Stimulated activated CD8-positive, alpha-beta memory T cell treated with anti-CD3 and anti-CD28 coated beads, Interleukin-12 subunit alpha, Interleukin-12 subunit beta, amount 100 ng/mL, for 24 hours (primary cell): ENCODE measurements around the gene DPP6.
"Not testable (repeated sequence)": the region's sequence is repeated elsewhere in the genome, so short reads cannot be mapped to it uniquely, and the experiment has no call there.

Experiments used
- DNase-seq: peaks from one replicate; pipeline ENCODE4 v3.0.0-alpha.2; 2020; ENCODE audit errors: extremely low read depth

Gene DPP6

DNA sequence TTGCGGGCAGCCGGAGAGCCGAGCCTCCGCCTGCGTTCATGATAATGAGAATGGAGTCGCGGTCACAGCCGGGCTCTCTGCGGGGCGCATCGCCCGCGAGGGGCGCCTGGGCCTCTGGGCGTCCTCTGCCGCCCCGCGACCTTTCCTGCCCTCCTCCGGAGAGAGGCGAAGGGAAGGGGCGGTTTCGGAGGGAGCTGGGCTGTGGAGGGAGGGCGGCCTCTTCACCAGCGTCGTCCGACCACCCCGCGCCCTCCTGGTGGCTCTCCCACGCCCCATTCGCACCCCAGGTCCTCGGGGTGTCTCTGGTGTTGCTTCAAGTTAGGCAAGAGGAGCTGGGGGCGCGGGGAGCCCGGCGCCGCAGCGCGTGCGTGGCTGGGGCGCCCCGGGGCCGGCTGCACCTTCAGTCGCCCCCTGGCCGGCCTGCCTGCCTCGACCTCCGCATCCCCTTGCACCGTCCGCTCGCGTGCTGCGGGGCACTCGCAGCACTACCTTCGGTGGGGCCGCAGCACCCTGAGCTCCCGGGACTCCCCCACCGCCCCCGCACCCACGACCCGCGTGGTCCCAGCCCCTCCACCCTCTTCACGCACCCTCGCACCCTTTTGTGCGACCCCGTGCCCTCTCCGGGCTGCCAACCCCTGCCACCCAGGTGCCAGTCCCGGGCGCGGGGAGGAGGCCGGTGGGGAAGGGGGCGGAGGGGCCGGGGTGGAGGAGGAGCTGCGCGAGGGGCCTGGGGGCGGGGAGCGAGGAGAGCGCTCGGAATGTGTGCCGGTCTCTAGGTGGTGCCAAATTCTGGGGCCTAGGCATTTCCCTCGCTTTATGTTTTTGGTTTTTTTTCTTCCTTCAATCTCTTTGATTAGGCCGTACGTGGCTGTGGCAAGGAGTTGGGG lies at the start of gene DPP6:
TSS of gene DPP6 (plus strand) at position 756 of the 887 bp plus-strand sequence.
- DNase-seq = not testable (repeated sequence)

DNA sequence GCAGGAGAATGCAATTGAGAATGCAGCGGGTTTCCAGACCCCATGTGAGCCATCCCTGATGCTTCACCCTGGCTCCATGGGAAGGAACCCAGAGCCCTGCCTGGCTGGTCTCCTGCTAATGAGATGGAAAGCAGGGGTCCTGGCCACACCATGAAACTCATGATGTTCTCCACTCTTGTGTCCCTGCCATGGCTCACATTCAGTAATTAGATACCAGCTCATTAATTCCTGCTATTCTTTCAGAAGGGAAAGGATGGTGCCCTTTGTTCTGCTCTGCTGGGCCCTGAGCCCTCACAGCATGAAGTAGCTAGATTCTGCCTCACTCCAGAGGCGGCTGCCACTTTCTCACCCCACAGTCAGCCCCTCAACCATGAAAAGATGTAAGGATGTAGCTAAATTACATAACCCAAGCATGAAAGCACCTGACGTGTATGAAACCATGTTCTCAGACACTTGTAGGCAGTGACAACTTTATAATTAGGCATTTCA lies 42.7 kb upstream of the DPP6 start:
- DNase-seq = not testable (repeated sequence)

DNA sequence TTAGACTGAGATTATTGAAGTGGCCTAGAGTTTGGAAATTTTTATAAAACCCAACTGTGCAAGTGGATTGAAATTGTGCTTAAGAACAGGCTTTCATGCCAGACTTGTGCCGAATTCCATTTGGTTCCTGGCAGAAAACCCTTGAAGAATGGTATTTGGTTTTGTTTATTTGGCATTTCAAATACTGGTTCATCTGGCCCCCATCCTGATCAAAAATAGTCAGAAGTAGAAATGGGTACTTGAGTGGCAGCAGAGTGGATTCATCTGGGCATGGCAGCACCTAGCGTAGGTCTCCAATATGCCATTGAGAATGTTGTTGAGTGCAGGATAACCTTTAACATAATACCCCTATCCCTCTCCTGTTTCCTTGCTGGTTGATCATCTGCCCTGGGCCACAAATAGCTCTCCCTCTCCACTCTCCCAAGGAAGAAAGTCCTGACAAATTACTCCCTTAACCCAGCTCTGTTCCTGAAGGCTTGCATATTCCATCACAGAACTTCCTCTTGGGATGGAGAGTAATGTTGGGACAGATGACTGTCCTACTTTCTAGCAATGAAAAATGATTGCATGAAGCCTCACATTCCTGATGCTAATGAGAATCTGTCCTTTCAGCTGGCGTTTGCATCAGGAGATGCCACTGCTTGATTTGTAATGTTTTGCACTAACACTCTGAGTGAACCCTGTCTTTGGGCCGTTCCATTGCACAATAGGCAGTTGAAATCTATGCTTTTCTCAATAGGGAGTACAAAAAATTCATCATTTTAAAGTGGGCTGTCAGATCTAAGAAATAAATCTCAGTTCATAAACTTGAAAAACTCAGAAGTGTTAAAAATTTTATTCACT lies 41.3 kb upstream of the DPP6 start:
- DNase-seq = not testable (repeated sequence)

DNA sequence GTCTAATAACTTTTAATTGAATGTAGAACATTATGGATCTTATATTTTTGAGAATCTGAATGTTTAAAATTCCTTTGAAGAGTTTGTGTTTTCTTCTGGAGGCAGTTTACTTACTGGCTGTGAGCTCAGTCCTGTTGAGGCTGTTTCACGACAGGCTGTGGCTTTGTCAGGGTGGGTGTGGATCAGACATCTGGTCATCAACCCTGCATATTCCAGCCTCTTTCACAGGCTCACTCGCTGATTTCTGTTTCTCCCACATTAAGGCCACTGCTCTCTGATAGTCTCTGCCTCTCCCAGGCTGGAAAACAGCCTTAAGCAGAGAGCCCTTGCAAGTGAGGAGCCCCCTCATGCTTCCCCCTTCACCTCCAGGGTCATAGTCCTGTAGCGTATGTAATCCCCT lies 39.4 kb upstream of the DPP6 start:
- DNase-seq = not testable (repeated sequence)

DNA sequence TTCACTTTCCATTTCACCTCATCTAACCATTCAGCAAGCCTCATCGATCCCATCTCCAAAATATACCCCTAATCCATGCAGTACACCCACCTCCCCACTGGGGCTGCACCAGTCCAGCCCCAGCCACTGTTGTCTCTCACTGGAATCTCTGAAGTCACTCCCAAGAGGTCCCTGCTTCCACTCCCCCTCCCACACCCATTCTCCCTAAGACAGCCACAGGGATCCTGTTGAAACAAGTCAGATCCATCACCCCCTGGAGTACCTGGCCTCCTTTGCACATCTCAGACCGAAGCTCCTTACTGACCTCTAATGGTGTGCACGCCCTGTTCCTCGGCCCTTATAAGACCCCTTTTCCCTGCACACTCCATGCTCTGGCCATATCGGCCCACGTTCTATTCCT lies 36.6 kb upstream of the DPP6 start:
- DNase-seq = not testable (repeated sequence)

DNA sequence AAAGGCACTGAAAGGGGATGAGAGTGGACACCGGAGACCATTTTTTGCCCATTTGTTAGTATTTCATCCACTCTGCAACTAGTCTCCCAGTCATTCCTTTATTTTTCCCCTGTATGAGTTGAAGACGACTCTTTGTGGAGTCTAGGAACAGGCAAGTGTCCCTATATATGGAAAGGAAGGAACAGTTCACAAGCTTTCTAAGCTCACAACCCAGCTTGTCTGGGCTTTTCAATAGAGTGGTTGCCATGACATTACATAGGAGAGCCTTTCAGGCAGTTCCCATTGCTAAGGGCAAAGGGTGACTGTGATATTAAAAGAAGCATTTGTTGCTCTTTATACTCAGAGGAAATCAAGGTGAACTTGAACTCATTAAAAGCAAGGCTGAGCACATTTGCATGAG lies 33.8 kb upstream of the DPP6 start:
- not testable (repeated sequence) for DNase-seq

DNA sequence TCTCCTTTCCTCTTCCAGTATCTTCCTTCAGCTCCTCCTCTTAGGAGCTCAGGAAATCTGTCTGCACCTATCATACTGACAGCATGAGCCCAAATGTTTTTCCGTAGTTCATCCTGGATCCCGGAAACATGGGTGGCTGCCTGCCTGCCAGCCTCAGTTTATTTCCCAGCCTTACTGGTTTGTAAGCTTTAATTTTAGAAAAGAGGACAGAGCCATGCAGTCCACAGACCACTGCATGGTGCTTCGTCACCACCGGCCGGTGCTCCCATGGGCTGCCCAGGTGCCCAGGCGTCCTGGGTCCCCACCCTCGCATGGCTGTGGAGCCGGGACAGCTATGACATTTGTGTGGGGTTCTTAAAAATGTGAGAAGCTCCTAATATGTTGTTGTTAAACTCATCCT lies 24.4 kb upstream of the DPP6 start:
- not testable (repeated sequence) for DNase-seq

DNA sequence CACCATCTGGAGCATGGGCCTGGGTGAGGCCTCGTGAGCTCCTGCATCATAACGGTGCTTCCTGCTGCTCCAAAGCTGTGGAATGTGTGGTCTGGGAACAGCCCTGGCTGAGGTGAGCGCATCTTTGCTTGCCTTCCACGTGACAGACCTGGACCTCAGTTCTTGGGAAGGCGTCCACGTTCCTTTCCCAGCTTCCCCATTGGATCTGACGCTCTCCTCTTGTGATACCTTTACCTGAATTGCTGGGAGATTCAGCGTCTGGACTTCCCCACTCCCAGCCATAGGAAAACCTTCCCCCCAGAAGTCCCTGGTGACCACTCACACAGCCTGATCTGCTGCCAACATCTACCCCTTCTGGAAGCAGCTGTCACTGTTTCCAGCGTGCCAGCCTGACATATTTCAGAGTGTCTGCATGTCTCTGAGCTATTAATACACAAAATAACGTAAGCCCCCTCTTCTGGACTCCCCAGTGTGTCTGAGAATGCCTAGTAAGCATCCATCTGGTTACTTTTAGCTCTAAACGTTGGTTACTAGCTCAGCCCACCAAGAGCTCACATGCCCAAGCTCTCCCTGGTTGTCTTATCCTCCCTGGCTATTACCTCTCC lies 21.6 kb upstream of the DPP6 start:
- DNase-seq = not testable (repeated sequence)

DNA sequence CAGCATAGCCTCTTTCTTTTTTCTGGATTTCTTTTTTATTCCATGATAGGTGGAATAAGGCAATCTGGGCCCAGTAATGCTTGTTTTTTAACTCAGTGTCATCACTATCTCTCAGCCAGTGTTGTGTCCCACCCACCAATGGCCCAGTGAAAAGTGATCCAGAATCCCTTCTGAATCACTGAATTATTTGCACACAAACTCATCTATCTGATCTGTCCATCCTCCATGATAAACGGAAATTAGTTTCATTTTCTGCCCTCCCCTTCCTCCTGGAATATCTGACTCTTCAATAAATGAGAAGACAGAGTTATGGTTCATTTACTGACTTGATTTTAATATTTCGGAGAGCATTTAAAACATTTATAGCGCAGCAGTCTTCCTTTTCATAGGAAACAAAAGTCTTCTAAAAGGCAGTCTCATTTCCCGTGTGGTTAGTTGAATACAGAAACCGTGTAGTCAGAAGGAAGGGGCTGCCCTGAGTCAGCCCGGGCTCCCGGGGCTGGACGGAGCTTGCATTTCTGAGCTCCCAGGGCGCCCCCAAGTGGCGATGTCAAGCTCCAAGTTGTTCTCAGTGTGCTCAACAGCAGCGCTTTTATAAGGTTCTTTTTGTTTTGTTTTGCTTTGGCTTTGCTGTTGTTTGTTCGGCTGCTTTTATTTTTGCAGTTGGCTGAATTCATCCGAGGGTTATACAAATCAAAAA lies 12.6 kb upstream of the DPP6 start:
- not testable (repeated sequence) for DNase-seq

DNA sequence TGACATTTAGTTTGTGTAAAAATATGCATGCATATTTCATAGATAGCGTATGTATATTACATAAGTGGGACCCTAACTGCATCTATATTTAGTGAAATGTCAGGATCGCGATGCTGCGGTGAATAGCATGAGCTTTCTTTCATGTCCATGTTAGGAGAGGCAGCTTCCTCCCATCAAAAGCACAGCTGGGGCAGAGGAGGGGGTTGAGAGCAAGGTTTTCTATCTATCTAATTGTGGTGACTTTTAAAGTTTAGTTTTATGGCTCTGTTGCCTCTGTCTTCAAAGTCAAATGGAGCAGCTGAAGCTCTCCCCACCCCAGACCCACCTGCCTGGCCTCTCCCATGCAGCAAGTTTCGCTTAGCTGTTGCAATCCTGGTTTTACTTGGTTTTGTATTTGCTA lies 1.8 kb upstream of the DPP6 start:
- DNase-seq = not testable (repeated sequence)

DNA sequence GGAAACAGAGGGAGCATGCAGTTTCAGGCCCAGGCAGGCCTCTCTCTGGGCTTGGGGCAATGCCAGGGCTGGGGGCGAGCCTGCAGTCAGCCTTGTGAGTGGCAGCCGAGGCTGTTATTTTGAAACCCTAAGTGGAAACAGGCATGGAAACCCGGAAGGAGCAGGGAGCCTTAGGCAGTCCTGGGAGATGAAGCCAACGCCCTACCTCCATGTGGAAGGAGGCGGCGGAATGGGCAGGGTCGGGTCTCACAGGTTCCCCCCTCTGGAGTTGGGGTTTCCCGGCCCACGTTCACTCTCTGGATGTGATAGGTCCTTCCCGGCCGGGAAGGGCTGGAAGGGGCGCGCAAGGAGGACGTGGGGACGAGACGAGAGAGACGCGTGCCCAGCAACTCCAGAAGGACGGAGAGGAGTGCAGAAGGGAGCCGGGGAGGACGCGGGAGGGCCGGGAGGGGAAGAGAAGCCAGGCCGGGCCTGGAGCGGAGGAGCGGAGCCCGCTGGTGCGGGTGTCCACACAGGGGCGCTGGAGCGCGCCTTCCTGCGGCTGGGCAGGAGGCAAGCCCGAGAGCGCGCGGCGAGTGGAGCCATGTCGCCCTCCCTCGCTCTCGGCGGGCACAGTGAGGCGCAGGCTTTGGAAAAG lies 1.1 kb upstream of the DPP6 start:
- DNase-seq = not testable (repeated sequence)

DNA sequence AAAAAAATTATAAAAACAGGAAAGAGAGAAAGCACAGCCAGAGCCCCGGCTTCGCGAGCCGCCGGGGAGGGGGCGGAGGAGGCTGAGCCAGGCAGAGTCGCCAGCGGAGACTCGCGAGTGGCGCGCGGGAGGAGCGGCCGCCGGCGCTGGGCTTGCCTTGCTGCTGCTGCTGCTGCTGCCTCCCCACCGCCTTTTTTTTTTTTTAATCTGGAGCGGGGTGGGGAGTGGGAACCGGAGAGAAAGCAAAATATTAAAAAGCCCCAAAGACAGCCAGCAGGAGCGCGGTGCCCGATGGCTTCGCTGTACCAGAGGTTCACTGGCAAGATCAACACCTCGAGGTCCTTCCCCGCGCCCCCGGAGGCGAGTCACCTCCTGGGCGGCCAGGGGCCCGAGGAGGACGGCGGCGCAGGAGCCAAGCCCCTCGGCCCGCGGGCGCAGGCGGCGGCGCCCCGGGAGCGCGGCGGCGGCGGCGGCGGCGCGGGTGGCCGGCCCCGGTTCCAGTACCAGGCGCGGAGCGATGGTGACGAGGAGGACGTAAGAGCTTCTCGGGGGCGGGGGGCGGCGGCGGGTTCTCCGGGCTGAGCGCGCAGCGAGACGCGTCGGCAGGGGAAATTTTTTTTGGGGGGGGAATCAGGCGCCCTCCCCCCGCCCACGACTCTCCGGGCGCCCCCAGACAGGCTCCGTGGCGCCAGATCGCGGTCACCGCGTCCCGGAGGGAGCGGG lies 493 bp downstream of the DPP6 start:
- DNase-seq = not testable (repeated sequence)

DNA sequence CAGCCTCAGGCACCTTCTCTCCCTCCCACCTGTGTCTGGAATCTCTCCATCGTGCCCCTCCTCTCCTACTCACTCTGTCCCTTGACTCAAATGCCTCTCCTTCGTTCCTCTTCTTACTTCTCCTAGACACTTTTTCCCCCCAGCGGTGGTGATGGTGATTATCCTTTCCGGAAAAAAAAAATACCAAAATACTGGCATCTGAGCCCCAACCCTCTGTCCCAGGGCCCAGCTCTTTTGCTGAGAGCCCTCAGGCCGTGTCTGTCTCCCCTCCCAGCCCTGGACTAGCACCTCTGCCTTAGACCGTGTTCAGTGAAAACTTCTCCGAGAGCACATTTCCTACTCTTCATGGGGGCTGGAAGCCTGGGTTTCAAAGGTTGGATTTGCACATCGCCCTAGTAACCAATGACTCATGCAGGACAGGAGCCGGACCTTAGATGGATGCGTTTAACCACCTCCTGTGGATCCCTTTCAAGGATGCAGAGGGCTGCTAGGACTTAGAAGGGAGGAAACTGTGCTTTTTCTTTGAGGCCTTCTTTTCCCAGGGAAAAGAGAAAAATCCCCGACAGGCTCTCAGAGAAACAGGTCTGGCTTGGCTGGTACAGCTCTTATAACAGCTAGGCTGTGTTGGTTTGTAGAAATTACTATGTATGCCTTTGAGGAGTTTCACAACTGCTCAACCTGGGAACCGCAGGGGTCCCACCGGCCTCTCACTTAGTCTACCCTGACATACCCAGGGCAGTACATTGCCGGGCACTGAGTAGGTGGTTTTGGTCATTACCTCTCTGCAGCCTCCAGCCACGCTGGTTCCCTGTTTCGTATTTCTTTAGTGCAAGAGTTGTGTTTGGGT lies 1.5 kb downstream of the DPP6 start:
- not testable (repeated sequence) for DNase-seq

DNA sequence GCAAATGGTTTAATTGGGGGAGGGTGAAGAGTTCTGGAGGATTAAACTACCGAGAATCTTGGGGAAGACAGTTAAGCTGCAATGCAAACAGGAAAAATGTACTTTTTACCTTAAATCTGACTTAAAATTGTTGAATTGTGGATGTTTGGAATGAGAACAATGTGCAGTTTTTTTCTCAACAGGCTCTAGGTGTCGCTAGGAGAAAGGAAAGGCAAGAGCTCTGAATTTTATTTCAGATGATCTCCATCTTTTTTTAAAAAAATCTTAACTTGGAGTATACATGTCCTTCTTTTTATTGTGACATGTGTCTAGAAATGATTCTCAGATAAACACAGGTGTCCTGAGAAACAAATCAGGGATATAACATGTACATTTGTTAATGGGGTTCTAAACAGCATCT lies 2.5 kb downstream of the DPP6 start:
- not testable (repeated sequence) for DNase-seq

DNA sequence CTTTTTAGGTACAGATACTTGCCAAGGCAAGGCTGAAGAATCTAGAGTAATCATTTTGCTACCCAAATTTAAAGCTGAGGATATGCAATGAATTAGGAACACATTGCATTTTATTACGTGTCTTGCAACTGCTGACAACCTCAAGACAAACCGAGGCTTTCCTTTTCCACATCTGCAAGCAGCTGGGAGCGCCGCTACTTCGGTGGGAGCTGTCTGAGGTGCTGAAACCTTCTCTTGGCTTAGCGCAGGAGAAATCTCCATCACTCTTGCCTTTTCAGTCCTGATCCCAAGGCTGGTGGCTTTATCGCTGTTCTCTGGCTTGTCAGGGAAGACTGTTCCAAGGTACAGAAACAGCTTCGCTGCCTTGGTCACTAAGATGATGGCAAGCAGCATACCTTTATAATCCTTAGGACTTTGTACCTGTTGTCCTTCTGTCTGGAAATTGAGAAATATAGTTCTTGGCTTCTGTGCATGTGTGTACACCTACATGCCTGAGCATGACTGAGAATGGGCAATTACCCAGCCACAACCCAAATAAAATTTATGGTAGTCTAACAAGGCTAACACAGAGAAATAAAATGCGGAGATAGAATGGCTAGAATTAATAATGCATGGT lies 3.4 kb downstream of the DPP6 start:
- not testable (repeated sequence) for DNase-seq

DNA sequence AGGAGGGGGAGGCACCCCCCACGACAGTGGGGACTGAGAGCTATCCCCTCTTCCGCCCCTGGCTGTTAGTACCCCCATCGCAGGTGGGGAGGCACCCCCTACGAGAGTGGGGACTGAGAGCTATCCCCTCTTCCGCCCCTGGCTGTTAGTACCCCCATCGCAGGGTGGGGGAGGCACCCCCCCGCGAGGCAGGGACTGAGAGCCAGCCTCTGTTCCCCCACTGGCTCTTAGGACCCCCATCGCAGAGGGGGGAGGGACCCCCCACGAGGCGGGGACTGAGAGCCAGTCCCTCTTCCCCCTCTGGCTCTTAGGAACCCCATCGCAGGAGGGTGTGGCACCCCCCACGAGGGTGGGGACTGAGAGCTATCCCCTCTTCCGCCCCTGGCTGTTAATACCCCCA lies 6.6 kb downstream of the DPP6 start:
- not testable (repeated sequence) for DNase-seq

DNA sequence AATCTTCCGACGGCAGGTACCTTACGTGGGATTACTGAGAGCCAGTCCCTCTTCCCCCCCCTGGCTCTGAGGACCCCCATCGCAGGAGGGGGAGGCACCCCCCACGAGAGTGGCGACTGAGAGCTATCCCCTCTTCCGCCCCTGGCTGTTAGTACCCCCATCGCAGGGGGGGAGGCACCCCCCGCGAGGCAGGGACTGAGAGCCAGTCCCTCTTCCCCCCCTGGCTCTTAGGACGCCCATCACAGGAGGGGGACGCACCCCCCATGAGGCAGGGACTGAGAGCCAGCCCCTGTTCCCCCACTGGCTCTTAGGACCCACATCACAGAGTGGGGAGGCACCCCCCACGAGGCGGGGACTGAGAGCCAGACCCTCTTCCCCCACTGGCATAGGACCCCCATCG lies 8.4 kb downstream of the DPP6 start:
- not testable (repeated sequence) for DNase-seq

DNA sequence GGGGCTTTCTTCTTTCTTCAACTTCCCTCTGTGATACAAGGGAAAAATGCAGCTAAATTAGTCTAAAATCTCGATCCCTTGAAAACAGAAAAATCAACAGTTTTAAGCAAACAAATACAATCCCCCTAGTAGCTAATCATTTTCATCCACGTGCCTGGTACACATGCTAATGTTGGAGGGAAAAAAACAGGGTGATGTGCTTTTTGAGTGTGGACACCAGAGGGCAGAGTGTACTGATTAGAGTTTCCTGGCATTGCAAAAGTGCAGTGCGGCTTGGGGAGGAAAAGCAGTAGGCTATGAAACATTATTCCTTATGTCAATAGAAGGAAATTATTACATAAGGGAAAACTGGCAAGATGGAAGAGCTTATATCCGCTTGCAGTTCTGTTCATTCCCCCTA lies 19.6 kb downstream of the DPP6 start:
- DNase-seq = not testable (repeated sequence)
